GM23338 (cell line): Measurements from ENCODE around the gene UBE2I.

Experiments
- EZH2 ChIP-seq: fragments of 200-600 bp; sonication (generic); IDR thresholded peaks from one replicate; pipeline ENCODE4 v1.8.0; 2017; ENCODE audit warnings: antibody characterized with exemption, mild to moderate bottlenecking, low read depth; ENCODE audit not compliant: unreplicated experiment
- EZH2phosphoT487 ChIP-seq: fragments of 200-600 bp; sonication (generic); IDR thresholded peaks from one replicate; pipeline ENCODE4 v1.8.1; 2018; ENCODE audit warnings: antibody characterized with exemption; ENCODE audit not compliant: unreplicated experiment
- NANOG ChIP-seq: IDR thresholded peaks from 2 replicates; pipeline ENCODE4 v1.6.1; 2016; ENCODE audit warnings: antibody characterized with exemption, borderline replicate concordance
- POLR2AphosphoS5 ChIP-seq: IDR thresholded peaks from 2 replicates; pipeline ENCODE4 v1.6.1; 2016; ENCODE audit warnings: antibody characterized with exemption, low read depth
- TF ChIP-seq, protein P1 (sequence below), 2 experiments: fragments of 200-600 bp in 1 of 2; sonication (generic) in 1 of 2; conservative IDR thresholded peaks; 2 replicates each; pipeline versions ENCODE4 v1.5.1 to v1.6.1; 2016 to 2017; ENCODE audit warnings: antibody characterized with exemption in 2 of 2, low read depth in 2 of 2, mild to moderate bottlenecking in 2 of 2, moderate library complexity in 1 of 2
- TF ChIP-seq, protein P2 (sequence below): IDR thresholded peaks from one replicate; pipeline ENCODE4 v1.6.1; 2018; ENCODE audit warnings: antibody characterized with exemption; ENCODE audit not compliant: unreplicated experiment

DNA sequence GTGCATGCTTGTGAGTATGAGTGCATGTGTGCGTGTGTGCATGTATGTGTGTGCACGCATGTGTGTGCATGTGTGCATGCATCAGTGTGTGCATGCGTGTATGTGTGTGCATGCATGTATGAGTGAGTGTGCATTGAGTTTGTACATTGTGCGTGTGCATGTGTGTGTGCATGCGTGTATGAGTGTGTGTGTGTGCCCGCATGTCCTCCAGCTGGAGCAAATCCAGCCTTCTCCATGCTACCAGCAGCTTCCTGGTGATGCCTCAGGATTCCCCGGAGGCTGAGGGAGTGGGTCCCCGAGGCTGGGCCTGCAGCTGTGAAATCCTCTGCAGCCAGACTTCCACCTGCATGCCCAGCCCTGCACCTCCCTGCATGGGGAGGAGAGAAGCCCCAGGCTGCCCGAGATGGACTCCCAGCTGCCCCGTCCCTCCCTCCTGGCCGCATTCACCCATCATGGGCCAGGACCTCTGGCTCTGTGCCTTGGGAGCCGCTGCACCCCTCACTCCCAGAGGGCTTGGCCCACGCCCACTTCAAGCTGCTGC, 44.3 kb upstream of the UBE2I start:
- TF ChIP-seq, protein P1, sequence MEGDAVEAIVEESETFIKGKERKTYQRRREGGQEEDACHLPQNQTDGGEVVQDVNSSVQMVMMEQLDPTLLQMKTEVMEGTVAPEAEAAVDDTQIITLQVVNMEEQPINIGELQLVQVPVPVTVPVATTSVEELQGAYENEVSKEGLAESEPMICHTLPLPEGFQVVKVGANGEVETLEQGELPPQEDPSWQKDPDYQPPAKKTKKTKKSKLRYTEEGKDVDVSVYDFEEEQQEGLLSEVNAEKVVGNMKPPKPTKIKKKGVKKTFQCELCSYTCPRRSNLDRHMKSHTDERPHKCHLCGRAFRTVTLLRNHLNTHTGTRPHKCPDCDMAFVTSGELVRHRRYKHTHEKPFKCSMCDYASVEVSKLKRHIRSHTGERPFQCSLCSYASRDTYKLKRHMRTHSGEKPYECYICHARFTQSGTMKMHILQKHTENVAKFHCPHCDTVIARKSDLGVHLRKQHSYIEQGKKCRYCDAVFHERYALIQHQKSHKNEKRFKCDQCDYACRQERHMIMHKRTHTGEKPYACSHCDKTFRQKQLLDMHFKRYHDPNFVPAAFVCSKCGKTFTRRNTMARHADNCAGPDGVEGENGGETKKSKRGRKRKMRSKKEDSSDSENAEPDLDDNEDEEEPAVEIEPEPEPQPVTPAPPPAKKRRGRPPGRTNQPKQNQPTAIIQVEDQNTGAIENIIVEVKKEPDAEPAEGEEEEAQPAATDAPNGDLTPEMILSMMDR (conservative IDR thresholded peaks at IDR 0.05; ENCODE audit: low read depth in 2 of 2): no peak
- TF ChIP-seq EZH2 (no peak), POLR2AphosphoS5 (no peak), NANOG (no peak), EZH2phosphoT487 (no peak)
- TF ChIP-seq, protein P2, sequence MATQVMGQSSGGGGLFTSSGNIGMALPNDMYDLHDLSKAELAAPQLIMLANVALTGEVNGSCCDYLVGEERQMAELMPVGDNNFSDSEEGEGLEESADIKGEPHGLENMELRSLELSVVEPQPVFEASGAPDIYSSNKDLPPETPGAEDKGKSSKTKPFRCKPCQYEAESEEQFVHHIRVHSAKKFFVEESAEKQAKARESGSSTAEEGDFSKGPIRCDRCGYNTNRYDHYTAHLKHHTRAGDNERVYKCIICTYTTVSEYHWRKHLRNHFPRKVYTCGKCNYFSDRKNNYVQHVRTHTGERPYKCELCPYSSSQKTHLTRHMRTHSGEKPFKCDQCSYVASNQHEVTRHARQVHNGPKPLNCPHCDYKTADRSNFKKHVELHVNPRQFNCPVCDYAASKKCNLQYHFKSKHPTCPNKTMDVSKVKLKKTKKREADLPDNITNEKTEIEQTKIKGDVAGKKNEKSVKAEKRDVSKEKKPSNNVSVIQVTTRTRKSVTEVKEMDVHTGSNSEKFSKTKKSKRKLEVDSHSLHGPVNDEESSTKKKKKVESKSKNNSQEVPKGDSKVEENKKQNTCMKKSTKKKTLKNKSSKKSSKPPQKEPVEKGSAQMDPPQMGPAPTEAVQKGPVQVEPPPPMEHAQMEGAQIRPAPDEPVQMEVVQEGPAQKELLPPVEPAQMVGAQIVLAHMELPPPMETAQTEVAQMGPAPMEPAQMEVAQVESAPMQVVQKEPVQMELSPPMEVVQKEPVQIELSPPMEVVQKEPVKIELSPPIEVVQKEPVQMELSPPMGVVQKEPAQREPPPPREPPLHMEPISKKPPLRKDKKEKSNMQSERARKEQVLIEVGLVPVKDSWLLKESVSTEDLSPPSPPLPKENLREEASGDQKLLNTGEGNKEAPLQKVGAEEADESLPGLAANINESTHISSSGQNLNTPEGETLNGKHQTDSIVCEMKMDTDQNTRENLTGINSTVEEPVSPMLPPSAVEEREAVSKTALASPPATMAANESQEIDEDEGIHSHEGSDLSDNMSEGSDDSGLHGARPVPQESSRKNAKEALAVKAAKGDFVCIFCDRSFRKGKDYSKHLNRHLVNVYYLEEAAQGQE: no peak
